HG03135 (cell line): ENCODE measurements around the gene C1orf105.
"Not testable (repeated sequence)": the region's sequence is repeated elsewhere in the genome, so short reads cannot be mapped to it uniquely, and the experiment has no call there.

Experiments used
- ATAC-seq: cut with Tn5 transposase; IDR thresholded peaks from one replicate; pipeline ENCODE4 v1.9.1; 2021; ENCODE audit warnings: mild to moderate bottlenecking, moderate library complexity; ENCODE audit not compliant: unreplicated experiment

Gene C1orf105, protein sequence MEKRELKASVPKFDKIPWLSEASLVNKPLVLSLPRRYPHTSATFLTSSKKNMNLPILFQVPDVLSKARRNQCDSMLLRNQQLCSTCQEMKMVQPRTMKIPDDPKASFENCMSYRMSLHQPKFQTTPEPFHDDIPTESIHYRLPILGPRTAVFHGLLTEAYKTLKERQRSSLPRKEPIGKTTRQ

GRCh38 chr1:172420385-172420784, at the start of gene C1orf105:
Gene C1orf105 (plus strand): TSS chr1:172420685. CDS start chr1:172420886, 201 bp downstream.
- ATAC-seq = no peak

DNA sequence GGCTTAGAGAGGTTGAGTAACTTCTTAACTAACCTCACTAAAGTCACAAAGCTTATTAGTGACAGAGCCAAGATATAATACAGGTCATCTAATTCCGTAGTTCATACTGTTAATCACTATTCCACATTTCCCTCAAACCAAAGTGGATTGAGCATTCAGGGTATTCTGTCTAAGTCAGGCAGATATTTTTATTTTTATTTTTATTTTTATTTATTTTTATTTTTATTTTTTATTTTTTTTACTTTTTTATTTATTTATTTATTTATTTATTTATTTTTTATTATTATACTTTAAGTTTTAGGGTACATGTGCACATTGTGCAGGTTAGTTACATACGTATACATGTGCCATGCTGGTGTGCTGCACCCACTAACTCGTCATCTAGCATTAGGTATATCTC, 48.8 kb upstream of the C1orf105 start:
- not testable (repeated sequence) for ATAC-seq

DNA sequence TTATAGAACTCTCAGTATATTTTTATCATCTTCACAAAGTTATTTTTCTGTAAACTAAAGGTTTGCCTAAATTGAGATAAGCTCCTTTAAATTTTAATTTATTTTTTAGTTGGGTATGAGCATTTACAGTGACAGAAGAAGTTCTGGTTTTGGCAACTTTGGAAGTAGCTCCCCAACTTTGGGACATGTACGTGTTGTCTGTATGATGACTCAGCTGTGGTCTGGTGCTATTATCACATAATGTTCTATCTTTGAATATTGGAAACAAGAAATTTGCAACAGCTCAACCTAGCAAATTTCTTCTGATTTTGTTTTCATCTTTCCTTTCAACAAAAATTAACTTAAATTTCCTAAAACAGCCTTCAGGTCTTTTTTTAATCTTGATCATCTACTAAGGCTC, 46.6 kb upstream of the C1orf105 start:
- no peak for ATAC-seq

- no peak for ATAC-seq
These were observed 45.3 kb upstream of the C1orf105 start for GRCh38 chr1:172375211-172375631.

DNA sequence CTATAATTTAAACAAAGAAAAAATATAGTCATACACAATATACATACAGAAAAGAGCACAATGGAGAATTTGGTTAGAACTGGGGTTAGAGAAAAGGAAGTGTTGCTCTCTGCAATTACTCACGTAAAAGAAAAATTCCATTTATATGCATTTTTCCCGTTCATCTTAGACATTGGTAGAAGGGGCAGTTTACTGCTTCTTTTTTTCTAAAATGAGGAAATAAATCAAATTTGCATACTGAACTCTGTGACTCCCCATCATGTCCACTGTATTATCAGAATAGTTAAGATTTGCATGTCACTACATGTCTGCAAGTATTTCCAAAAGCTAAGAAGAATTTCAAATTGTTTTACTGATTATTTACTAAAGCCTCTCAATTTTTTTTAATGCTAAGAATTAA, 44.1 kb upstream of the C1orf105 start:
- no peak for ATAC-seq

- no peak for ATAC-seq
These were observed 42.9 kb upstream of the C1orf105 start for GRCh38 chr1:172377565-172377964.

GRCh38 chr1:172378109-172378760, 42.2 kb upstream of the C1orf105 start:
- ATAC-seq = no peak

GRCh38 chr1:172380441-172381244, 39.8 kb upstream of the C1orf105 start:
- peak; percentile 88 for ATAC-seq

DNA sequence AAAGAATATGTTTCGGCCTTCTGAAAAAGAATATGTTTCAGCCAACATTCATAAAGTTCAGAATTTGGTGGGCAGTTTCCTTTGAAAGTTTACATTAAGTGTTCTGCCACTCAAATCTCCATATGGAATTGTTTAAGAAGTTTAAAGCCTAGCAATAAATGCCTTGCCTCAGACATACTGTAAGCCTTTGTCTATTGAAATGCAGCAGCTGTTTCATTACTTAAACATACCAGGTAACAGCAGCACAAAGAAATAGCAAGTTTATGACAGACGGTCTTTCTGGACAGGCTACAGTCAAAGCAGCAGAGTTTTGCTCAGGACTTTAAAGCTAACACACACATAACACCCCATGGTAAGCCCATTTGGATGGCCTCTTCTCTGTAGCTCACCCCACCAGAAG, 38.5 kb upstream of the C1orf105 start:
- no peak for ATAC-seq

- no peak for ATAC-seq
These were observed 38.1 kb upstream of the C1orf105 start for GRCh38 chr1:172382406-172382805.

- no peak for ATAC-seq
These were observed 37.5 kb upstream of the C1orf105 start for GRCh38 chr1:172382990-172383389.

GRCh38 chr1:172383536-172383935, 36.9 kb upstream of the C1orf105 start:
- no peak for ATAC-seq

DNA sequence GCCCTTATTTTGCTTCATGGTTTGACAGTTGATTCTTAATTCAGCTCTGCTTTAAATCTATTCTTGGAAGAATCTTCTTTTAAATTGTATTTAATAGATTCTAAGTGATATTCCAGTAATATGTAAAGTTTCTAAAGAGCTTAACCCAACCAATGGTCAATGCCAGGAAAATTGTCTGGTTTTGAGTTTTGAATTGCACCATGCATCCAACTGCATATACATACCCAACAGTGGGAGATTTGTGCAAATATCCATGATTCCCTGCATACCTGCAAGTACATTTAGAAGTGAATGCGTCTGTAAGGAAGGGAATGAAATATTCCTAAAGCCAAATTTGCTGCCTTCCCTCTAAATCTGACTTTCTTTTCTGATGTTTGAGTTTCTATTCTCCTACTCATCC, 35.8 kb upstream of the C1orf105 start:
- ATAC-seq = no peak

GRCh38 chr1:172386046-172386445, 34.4 kb upstream of the C1orf105 start:
- no peak for ATAC-seq

DNA sequence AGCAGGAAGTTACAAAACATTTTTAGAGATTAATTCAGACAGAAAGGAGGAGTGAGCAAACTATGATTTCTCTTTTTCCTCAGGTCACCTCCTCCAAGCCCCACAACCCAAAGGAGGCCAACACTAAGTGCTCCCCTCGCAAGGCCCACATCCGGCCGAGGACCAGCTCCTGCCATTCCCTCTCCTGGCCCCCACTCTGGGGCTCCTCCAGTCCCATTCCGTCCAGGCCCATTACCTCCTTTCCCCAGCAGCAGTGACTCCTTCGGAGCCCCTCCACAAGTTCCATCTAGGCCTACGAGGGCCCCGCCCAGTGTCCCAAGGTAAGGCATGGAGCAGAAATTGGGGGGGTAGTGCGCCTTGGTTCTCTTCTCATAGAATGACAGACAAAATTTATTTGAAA, 32.0 kb upstream of the C1orf105 start:
- no peak for ATAC-seq

GRCh38 chr1:172390301-172390682, 30.2 kb upstream of the C1orf105 start:
- peak; percentile 30 for ATAC-seq

DNA sequence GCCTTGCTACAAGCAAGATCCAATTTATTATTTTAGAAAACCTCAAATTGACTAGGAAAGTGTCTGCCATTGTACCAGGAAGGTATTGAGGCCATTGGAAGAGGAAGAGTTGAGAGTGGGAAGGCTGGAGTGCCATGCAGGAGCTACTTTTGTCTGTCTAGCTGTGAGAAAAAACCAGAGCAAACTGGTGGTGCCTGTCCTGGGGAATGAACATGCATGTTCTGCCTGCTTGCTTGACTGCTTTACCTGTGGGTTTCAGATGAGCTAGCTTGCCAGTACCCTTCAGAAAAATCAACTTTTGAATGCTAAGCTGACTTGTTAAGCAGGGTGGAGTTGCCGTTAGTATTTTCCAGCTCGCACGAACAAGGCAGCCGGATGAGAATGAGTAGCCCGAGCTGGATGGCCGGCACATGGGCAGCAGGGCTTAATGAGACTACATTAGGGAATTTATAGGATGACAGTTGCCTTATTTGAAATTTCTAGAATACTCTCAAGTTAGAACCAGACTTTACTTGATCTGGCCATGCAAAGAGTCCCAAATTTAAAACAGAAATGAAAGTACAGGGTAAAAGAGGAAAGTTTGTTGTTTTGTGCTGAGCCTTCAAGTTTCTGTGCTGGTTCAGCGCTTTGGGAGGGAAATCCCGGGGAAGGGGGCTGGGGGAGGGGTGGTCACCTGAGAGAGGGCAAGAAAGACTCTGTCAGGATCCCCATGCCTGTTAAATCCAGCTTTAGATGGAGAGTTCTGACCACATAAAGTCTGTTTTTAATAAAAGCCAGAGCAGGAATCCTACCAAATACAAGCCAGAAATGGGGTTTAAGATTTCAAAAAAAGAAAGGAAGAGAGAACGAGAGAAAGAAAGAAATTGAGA, 29.6 kb upstream of the C1orf105 start:
- ATAC-seq = peak; percentile 64

DNA sequence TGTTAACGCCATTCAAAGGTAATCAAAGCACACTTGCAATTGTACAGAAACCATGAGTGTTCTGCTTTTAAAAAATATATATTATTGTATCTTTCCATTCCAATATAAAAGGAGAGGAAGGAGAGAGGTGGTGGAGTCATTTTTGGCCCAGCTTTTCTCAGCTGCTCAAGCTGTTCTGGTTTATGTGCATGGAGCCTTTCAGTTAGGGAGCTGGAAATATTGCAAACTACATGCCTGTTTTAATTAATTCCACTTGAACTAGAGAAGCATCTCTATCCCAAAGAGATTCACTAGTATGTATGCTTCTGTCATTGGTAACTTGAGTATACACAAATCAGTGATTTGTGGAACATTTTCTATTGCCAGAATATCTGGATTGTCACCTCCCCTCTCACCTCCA, 28.5 kb upstream of the C1orf105 start:
- no peak for ATAC-seq

DNA sequence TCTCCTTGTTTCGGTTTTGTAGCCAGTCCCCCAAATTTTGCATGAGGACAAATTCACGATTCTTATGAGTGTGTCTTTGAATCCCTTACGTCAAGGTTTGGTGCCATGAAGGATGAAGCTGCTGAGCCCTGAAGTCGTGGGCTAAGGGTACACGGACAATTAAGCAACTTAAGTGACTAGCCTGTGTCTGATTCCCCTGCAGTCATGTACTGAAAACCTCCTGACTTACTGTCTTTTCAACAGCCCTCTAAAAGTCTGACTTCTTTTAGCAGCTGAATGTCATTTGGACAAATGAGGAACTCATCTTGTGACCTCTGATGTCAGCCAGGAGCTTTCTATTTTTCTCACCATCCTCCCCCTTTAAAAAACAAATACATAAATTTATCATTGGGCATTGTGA, 27.1 kb upstream of the C1orf105 start:
- no peak for ATAC-seq

DNA sequence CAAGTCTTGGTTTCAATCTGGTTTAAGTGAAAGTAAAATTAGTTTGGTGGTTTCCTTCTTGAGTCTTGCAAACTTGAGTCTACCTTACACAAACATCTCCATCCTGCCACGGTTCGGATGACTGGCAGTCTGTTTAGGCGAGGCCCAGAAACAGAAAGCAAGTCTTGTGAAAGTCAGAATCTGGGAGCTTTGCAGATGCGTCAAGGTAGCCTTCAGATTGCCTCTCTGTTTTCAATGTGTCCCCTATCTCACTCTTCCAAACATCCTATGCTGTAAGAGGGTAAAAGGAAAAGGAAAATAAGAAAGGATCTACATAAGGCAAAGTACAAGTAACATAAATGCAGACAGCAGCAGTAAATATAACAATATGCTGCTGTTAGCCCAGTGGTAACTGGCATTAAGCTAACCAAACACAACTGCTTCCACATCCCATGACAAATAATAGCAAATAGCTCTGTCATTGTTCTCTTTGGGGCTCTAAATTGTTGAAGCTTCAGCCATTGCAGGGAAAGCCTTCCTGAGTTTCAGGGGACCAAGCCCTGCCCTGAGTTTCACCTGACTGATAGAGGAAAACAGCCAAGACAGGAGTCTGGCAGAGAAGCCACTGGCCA, 26.2 kb upstream of the C1orf105 start:
- ATAC-seq = peak; percentile 84

DNA sequence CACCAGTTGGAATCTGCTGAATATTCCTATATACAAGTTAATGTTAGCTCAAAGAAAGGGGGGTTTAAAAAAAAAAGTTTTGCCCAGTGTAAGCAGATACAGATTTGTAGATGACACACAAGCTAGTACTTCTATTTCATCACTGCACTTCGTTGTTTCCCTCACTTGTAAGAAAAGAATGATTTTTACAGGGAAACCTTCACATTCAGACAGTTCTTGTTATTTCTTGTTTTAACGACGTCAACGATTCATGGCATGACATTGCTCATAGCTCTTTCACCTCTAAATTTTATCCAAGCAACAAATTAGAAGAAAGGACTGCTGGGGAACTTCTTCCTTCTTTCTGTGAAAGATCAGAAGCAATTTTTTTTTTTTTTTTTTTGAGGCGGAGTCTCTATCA, 25.7 kb upstream of the C1orf105 start:
- ATAC-seq = no peak
